SK-N-SH (cell line): ENCODE results near the gene MGAT5. TPM values are rescaled to one million over a fixed set of nuclear protein-coding genes. Genes with fewer than 3 reads are reported as not detected.

Experiments
- CTCF ChIA-PET: fragments of 300-600, 350-600 bp; formaldehyde crosslinking; extraction: SDS; loops from one replicate; lab custom pipeline; 2021; lab: Yijun Ruan, JAX
- POLR2A ChIA-PET: fragments of 350-600 bp; sonication (Branson Sonifier 250); formaldehyde crosslinking; extraction: SDS; loops from one replicate; lab custom pipeline; 2020; ENCODE audit warnings: antibody characterized with exemption, inconsistent platforms; lab: Yijun Ruan, JAX
- DNase-seq: peaks from one replicate; pipeline ENCODE4 v3.0.0; 2012
- H2AFZ ChIP-seq: fragments of 200-600 bp; sonication (generic); 2 replicates; pipeline ENCODE4 v1.8.1; 2016; ENCODE audit warnings: antibody characterized with exemption, mild to moderate bottlenecking, low read depth
- H3F3A ChIP-seq: fragments of 200-600 bp; sonication (generic); replicated peaks from 2 replicates; pipeline ENCODE3; 2016; ENCODE audit warnings: antibody characterized with exemption, mild to moderate bottlenecking; ENCODE audit not compliant: insufficient read depth
- H3K27ac ChIP-seq, 2 experiments: fragments of 200-500 bp in 1 of 2; fragments of 200-600 bp in 1 of 2; sonication (Bioruptor generic) in 1 of 2; sonication (generic), shearing (Covaris generic) in 1 of 2; 2 replicates each; pipeline versions ENCODE4 v1.5.1 to v1.6.1; 2014 to 2016; ENCODE audit warnings: low read depth in 2 of 2, inconsistent platforms in 1 of 2, low read length in 1 of 2, mild to moderate bottlenecking in 1 of 2, mixed read lengths in 1 of 2
- H3K27me3 ChIP-seq: fragments of 200-600 bp; sonication (generic), shearing (Covaris generic); 2 replicates; pipeline ENCODE4 v1.6.1; 2016; ENCODE audit warnings: mixed run types; ENCODE audit not compliant: insufficient read depth
- H3K36me3 ChIP-seq, 2 experiments: fragments of 200-500 bp in 1 of 2; fragments of 200-600 bp in 1 of 2; sonication (Bioruptor generic) in 1 of 2; sonication (generic) in 1 of 2; replicated peaks in 1 of 2; 2 replicates each; pipeline versions ENCODE3 to v1.5.1; 2014 to 2016; ENCODE audit warnings: low read length in 1 of 2, mild to moderate bottlenecking in 1 of 2; ENCODE audit not compliant: insufficient read depth in 2 of 2, control insufficient read depth in 1 of 2
- H3K4me1 ChIP-seq, 2 experiments: fragments of 200-500 bp in 1 of 2; fragments of 200-600 bp in 1 of 2; sonication (Bioruptor generic) in 1 of 2; sonication (generic), shearing (Covaris generic) in 1 of 2; 2 replicates each; pipeline versions ENCODE4 v1.5.1 to v1.6.1; 2014 to 2016; ENCODE audit warnings: low read depth in 1 of 2, low read length in 1 of 2, mixed run types in 1 of 2; ENCODE audit not compliant: insufficient read depth in 2 of 2, control insufficient read depth in 1 of 2
- H3K4me2 ChIP-seq: fragments of 200-600 bp; sonication (generic), shearing (Covaris generic); 2 replicates; pipeline ENCODE4 v1.6.1; 2017; ENCODE audit warnings: mixed run types
- H3K4me3 ChIP-seq, 2 experiments: fragments of 200-500 bp in 1 of 2; fragments of 200-600 bp in 1 of 2; sonication (Bioruptor generic) in 1 of 2; sonication (generic), shearing (Covaris generic) in 1 of 2; 2 replicates each; pipeline versions ENCODE4 v1.5.1 to v1.8.1; 2014 to 2016; ENCODE audit warnings: low read depth in 2 of 2, inconsistent platforms in 1 of 2, low read length in 1 of 2, mild to moderate bottlenecking in 1 of 2, mixed read lengths in 1 of 2, moderate library complexity in 1 of 2
- H3K79me2 ChIP-seq: fragments of 200-600 bp; sonication (generic); 2 replicates; pipeline ENCODE4 v1.8.1; 2017; ENCODE audit warnings: mild to moderate bottlenecking; ENCODE audit not compliant: insufficient read depth
- H3K9ac ChIP-seq: fragments of 200-600 bp; sonication (generic); 2 replicates; pipeline ENCODE4 v1.6.1; 2017; ENCODE audit warnings: mixed run types
- H3K9me2 ChIP-seq: fragments of 200-600 bp; sonication (generic); 2 replicates; pipeline ENCODE4 v1.6.1; 2017; ENCODE audit warnings: mixed run types
- H3K9me3 ChIP-seq: fragments of 200-600 bp; sonication (generic); 2 replicates; pipeline ENCODE4 v1.6.1; 2017; ENCODE audit warnings: mixed run types, mild to moderate bottlenecking, moderate library complexity
- H4K20me1 ChIP-seq: fragments of 200-600 bp; sonication (generic); 2 replicates; pipeline ENCODE4 v1.6.1; 2017; ENCODE audit warnings: mild to moderate bottlenecking, mixed run types; ENCODE audit not compliant: insufficient read depth
- CHD2 ChIP-seq: fragments of 150-350 bp; IDR thresholded peaks from 2 replicates; pipeline ENCODE4 v1.6.1; 2018; ENCODE audit warnings: low read length; ENCODE audit not compliant: partially characterized antibody
- CTCF ChIP-seq: fragments of 200-600 bp; sonication (generic); IDR thresholded peaks from 2 replicates; pipeline ENCODE4 v1.6.1; 2017; ENCODE audit warnings: antibody characterized with exemption, mild to moderate bottlenecking, moderate library complexity
- FOSL2 ChIP-seq: IDR thresholded peaks from 2 replicates; pipeline ENCODE4 v1.4.0; 2012; ENCODE audit warnings: low read depth, mild to moderate bottlenecking, moderate library complexity, borderline replicate concordance
- FOXM1 ChIP-seq: IDR thresholded peaks from 2 replicates; pipeline ENCODE4 v1.4.0; 2012; ENCODE audit warnings: low read depth, mild to moderate bottlenecking
- MAX ChIP-seq: IDR thresholded peaks from 2 replicates; pipeline ENCODE4 v1.4.0; 2012; ENCODE audit warnings: low read depth
- MEF2A ChIP-seq: IDR thresholded peaks from 2 replicates; pipeline ENCODE4 v1.4.0; 2012; ENCODE audit warnings: low read depth, borderline replicate concordance
- MXI1 ChIP-seq: IDR thresholded peaks from 2 replicates; pipeline ENCODE4 v1.6.1; 2012; ENCODE audit warnings: mild to moderate bottlenecking, low read depth, low read length, improper control_type of control experiment
- NFIC ChIP-seq: IDR thresholded peaks from 2 replicates; pipeline ENCODE4 v1.4.0; 2012; ENCODE audit warnings: borderline replicate concordance
- NRF1 ChIP-seq: IDR thresholded peaks from 2 replicates; pipeline ENCODE4 v1.6.1; 2012; ENCODE audit warnings: low read depth, mild to moderate bottlenecking, low read length
- POLR2AphosphoS5 ChIP-seq: IDR thresholded peaks from 2 replicates; pipeline ENCODE4 v1.6.1; 2012; ENCODE audit warnings: low read depth, low read length
- RCOR1 ChIP-seq: fragments of 150-350 bp; IDR thresholded peaks from 2 replicates; pipeline ENCODE4 v1.6.1; 2017; ENCODE audit warnings: antibody characterized with exemption, low read length
- RFX5 ChIP-seq: IDR thresholded peaks from 2 replicates; pipeline ENCODE4 v1.6.1; 2012; ENCODE audit warnings: mild to moderate bottlenecking, improper control_type of control experiment, low read length
- SIN3A ChIP-seq: IDR thresholded peaks from 2 replicates; pipeline ENCODE4 v1.6.1; 2012; ENCODE audit warnings: low read depth, mild to moderate bottlenecking, low read length, moderate library complexity, borderline replicate concordance
- SMC3 ChIP-seq: IDR thresholded peaks from 2 replicates; pipeline ENCODE4 v1.6.1; 2012; ENCODE audit warnings: low read depth, low read length, improper control_type of control experiment
- TAF1 ChIP-seq: IDR thresholded peaks from 2 replicates; pipeline ENCODE4 v1.6.1; 2012; ENCODE audit warnings: low read depth, mild to moderate bottlenecking, low read length, moderate library complexity, borderline replicate concordance
- USF1 ChIP-seq: IDR thresholded peaks from 2 replicates; pipeline ENCODE4 v1.4.0; 2012; ENCODE audit warnings: low read depth, borderline replicate concordance
- USF2 ChIP-seq: fragments of 150-350 bp; IDR thresholded peaks from 2 replicates; pipeline ENCODE4 v1.6.1; 2017; ENCODE audit warnings: antibody characterized with exemption, low read length, low read depth, borderline replicate concordance
- ZBTB33 ChIP-seq: IDR thresholded peaks from 2 replicates; pipeline ENCODE4 v1.4.0; 2012; ENCODE audit warnings: low read depth, borderline replicate concordance
- WGBS: methylation state at CpG from one replicate; pipeline ENCODE4 v1.1.6; 2017; ENCODE audit warnings: low lambda C conversion rate; 5-methylcytosine and 5-hydroxymethylcytosine counted together
- polyA plus RNA-seq, 3 experiments: library from polyadenylated mRNA; depleted of rRNA; stranded (reverse); fragments of >200 nt; gene quantifications; 2 replicates each; pipeline ENCODE4 v1.2.3, GENCODE V29; 2012

Gene MGAT5
- polyA plus RNA-seq, 1 of the 3 experiments (the other 2 are of a cell fraction), result 18.2 TPM

- Histone ChIP-seq H3K36me3 (peaks cover 6 to 7% of the 10 kb centered on the region in 2 experiments), H3K9me3 (no peaks in the 10 kb centered on the region), H4K20me1 (no peaks in the 10 kb centered on the region), H3K4me1 (peaks cover 5 to 45% of the 10 kb centered on the region in 2 experiments; a peak in 1 of 4 replicates), H3K27me3 (no peaks in the 10 kb centered on the region), H3K4me2 (no peak overlapping the region), H3K27ac (no peak overlapping the region; a peak in 1 of 4 replicates), H3K9ac (no peak overlapping the region), H3F3A (no peaks in the 10 kb centered on the region), H3K79me2 (no peaks in the 10 kb centered on the region), H2AFZ (no peak overlapping the region), H3K4me3 (no peak overlapping the region), H3K9me2 (no peaks in the 10 kb centered on the region)
- no peak for DNase-seq
- CTCF ChIA-PET, result interaction anchor here (0.8 to 6.1 kb wide), 6 partner anchors 7 to 193 kb away, joined by 3 to 27 read pairs (median 4); no protein-coding TSS in a partner anchor
- TF ChIP-seq ZBTB33 (no peak), MAX (no peak), TAF1 (no peak), FOSL2 (no peak), CTCF (no peak), NFIC (no peak), SMC3 (no peak), MEF2A (no peak)
- 97% methylated on average over 7 of the region's 7 CpGs for WGBS
- POLR2A ChIA-PET, result no interaction called here
Observed at GRCh38 chr2:134257965-134258683, 4.3 kb downstream of the MGAT5 start.

- peaks cover 5 to 38% of the 10 kb centered on the region in 2 experiments; a peak in 1 of 4 replicates for H3K4me1 ChIP-seq
- no peaks in the 10 kb centered on the region for H3K9me2 ChIP-seq
- WGBS, result 92% methylated on average over 7 of the region's 7 CpGs
- H3K9ac ChIP-seq, result no peak overlapping the region
- POLR2A ChIA-PET, result no interaction called here
- H3K9me3 ChIP-seq, result no peaks in the 10 kb centered on the region
- no peaks in the 10 kb centered on the region for H3K79me2 ChIP-seq
- no peaks in the 10 kb centered on the region for H3F3A ChIP-seq
- H3K4me2 ChIP-seq, result no peak overlapping the region
- H3K4me3 ChIP-seq, result no peak overlapping the region
- no peak for DNase-seq
- H4K20me1 ChIP-seq, result no peaks in the 10 kb centered on the region
- no peaks in the 10 kb centered on the region for H3K27me3 ChIP-seq
- H3K27ac ChIP-seq, result no peak overlapping the region; a peak in 1 of 4 replicates
- CTCF ChIA-PET, result interaction anchor here (0.6 kb wide), 1 partner anchor 51 kb away, joined by 3 read pairs; no protein-coding TSS in a partner anchor
- no peak overlapping the region for H2AFZ ChIP-seq
- H3K36me3 ChIP-seq, result peaks cover 6 to 7% of the 10 kb centered on the region in 2 experiments
- no peak for TF ChIP-seq NRF1
- no peak for TF ChIP-seq RCOR1
- TF ChIP-seq CHD2, result no peak
- no peak for TF ChIP-seq POLR2AphosphoS5
- TF ChIP-seq USF2, result no peak
- no peak for TF ChIP-seq MXI1
- no peak for TF ChIP-seq FOXM1
- no peak for TF ChIP-seq RFX5
- no peak for TF ChIP-seq MEF2A
- no peak for TF ChIP-seq USF1
- TF ChIP-seq SIN3A, result no peak
- no peak for TF ChIP-seq TAF1
- no peak for TF ChIP-seq MAX
Observed at GRCh38 chr2:134258684-134259388, 5.0 kb downstream of the MGAT5 start.
